OCI-M2 (cell line): ENCODE measurements around the gene IQGAP2.
"Not testable (repeated sequence)": the region's sequence is repeated elsewhere in the genome, so short reads cannot be mapped to it uniquely, and the experiment has no call there.

ENCODE experiments used
- DNase-seq: peaks from one replicate; lab custom pipeline; 2025; ENCODE audit not compliant: unreplicated experiment; lab: John Stamatoyannopoulos, UW

The IQGAP2 gene

GRCh38 chr5:76402886-76403765 is at the start of gene IQGAP2:
TSS of gene IQGAP2 (plus strand) at chr5:76403285. CDS start at chr5:76403546, 261 bp downstream.
- DNase-seq = peak; percentile 49

- no peak for DNase-seq
Measured at GRCh38 chr5:76356887-76357286, 46.2 kb upstream of the IQGAP2 start.

GRCh38 chr5:76363352-76364225 is 39.5 kb upstream of the IQGAP2 start:
- DNase-seq = peak; percentile 88

GRCh38 chr5:76364226-76364589 is 38.9 kb upstream of the IQGAP2 start:
- DNase-seq = no peak

- DNase-seq = no peak
Measured at GRCh38 chr5:76365561-76365960, 37.5 kb upstream of the IQGAP2 start.

GRCh38 chr5:76366596-76366995 is 36.5 kb upstream of the IQGAP2 start:
- DNase-seq = no peak

GRCh38 chr5:76367623-76368371 is 35.3 kb upstream of the IQGAP2 start:
- DNase-seq = no peak

GRCh38 chr5:76368941-76369340 is 34.1 kb upstream of the IQGAP2 start:
- DNase-seq = no peak

GRCh38 chr5:76369668-76370067 is 33.4 kb upstream of the IQGAP2 start:
- DNase-seq = not testable (repeated sequence)

GRCh38 chr5:76371960-76372322 is 31.1 kb upstream of the IQGAP2 start:
- DNase-seq = no peak

GRCh38 chr5:76372323-76373054 is 30.6 kb upstream of the IQGAP2 start:
- DNase-seq = peak; percentile 27

GRCh38 chr5:76376148-76376865 is 26.8 kb upstream of the IQGAP2 start:
- no peak for DNase-seq

- DNase-seq = no peak
Measured at GRCh38 chr5:76376866-76377230, 26.2 kb upstream of the IQGAP2 start.

- DNase-seq = no peak
Measured at GRCh38 chr5:76378355-76378754, 24.7 kb upstream of the IQGAP2 start.

GRCh38 chr5:76379316-76379715 is 23.8 kb upstream of the IQGAP2 start:
- no peak for DNase-seq

- DNase-seq = no peak
Measured at GRCh38 chr5:76379855-76380254, 23.2 kb upstream of the IQGAP2 start.

- DNase-seq = no peak
Measured at GRCh38 chr5:76380346-76381066, 22.6 kb upstream of the IQGAP2 start.

- DNase-seq = no peak
Measured at GRCh38 chr5:76383126-76383832, 19.8 kb upstream of the IQGAP2 start.

GRCh38 chr5:76384189-76384588 is 18.9 kb upstream of the IQGAP2 start:
- DNase-seq = no peak
